ENCODE results near the gene PAQR8.

- TF ChIP-seq, protein P1, sequence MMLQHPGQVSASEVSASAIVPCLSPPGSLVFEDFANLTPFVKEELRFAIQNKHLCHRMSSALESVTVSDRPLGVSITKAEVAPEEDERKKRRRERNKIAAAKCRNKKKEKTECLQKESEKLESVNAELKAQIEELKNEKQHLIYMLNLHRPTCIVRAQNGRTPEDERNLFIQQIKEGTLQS (IDR thresholded peaks at IDR 0.05), result no peak
- TF ChIP-seq NR2F2 (IDR thresholded peaks at IDR 0.05), result no peak
- TF ChIP-seq, protein P2, sequence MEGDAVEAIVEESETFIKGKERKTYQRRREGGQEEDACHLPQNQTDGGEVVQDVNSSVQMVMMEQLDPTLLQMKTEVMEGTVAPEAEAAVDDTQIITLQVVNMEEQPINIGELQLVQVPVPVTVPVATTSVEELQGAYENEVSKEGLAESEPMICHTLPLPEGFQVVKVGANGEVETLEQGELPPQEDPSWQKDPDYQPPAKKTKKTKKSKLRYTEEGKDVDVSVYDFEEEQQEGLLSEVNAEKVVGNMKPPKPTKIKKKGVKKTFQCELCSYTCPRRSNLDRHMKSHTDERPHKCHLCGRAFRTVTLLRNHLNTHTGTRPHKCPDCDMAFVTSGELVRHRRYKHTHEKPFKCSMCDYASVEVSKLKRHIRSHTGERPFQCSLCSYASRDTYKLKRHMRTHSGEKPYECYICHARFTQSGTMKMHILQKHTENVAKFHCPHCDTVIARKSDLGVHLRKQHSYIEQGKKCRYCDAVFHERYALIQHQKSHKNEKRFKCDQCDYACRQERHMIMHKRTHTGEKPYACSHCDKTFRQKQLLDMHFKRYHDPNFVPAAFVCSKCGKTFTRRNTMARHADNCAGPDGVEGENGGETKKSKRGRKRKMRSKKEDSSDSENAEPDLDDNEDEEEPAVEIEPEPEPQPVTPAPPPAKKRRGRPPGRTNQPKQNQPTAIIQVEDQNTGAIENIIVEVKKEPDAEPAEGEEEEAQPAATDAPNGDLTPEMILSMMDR (IDR thresholded peaks at IDR 0.05; ENCODE audit: low read depth, low read length, missing input control), result no peak
- no peak for TF ChIP-seq YY1 (IDR thresholded peaks at IDR 0.05)
- no peak for TF ChIP-seq TAF1 (conservative IDR thresholded peaks at IDR 0.05)
- TF ChIP-seq RXRA (IDR thresholded peaks at IDR 0.05), result peak in 1 of 2 donors; percentile 37
- no peak for TF ChIP-seq REST (IDR thresholded peaks at IDR 0.05)
- no peak for TF ChIP-seq RAD21 (IDR thresholded peaks at IDR 0.05)
- TF ChIP-seq, protein P3, sequence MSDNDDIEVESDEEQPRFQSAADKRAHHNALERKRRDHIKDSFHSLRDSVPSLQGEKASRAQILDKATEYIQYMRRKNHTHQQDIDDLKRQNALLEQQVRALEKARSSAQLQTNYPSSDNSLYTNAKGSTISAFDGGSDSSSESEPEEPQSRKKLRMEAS (IDR thresholded peaks at IDR 0.05), result no peak
- TF ChIP-seq HNF4A (conservative IDR thresholded peaks at IDR 0.05), result peak; percentile 17 to 79
- TF ChIP-seq JUND (IDR thresholded peaks at IDR 0.05), result no peak
- TF ChIP-seq GABPA (IDR thresholded peaks at IDR 0.05 in 1 of 2, conservative IDR thresholded peaks at IDR 0.05 in 1 of 2), result no peak
Measured at GRCh38 chr6:52363228-52363867, 1.4 kb downstream of the PAQR8 start.

Data from liver (tissue), 3 donors.